H1 (cell line): ENCODE results near the gene NEU3. TPM values are rescaled to one million over a fixed set of nuclear protein-coding genes. Genes with fewer than 3 reads are reported as not detected.
"Not testable (repeated sequence)": the region's sequence is repeated elsewhere in the genome, so short reads cannot be mapped to it uniquely, and the experiment has no call there.

Experiments used
- CTCF ChIA-PET: fragments of 300-600 bp; sonication (Branson Sonifier 250); formaldehyde crosslinking; loops from one replicate; lab custom pipeline; 2021; ENCODE audit not compliant: partially characterized antibody; lab: Charles Lee
- POLR2A ChIA-PET: fragments of 300-600 bp; sonication (Branson Sonifier 250); formaldehyde crosslinking; loops from one replicate; lab custom pipeline; 2021; ENCODE audit warnings: inconsistent platforms; ENCODE audit not compliant: partially characterized antibody; lab: Charles Lee
- DNase-seq, 2 experiments: peaks; one replicate each; pipeline versions ENCODE4 v3.0.0 to v3.0.0-alpha.2; 2010 to 2022; ENCODE audit warnings: low spot score in 2 of 2, low read depth in 1 of 2, mixed read lengths in 1 of 2
- FAIRE-seq: peaks from 2 replicates; lab custom pipeline; 2011; peaks lifted over from hg19 to GRCh38; lab: Jason Lieb, UNC
- H2AFZ ChIP-seq: 2 replicates; pipeline ENCODE4 v1.8.1; 2012; ENCODE audit warnings: low read length, inconsistent platforms
- H2AK5ac ChIP-seq: 2 replicates; pipeline ENCODE4 v1.6.1; 2013; ENCODE audit warnings: low read depth, low read length
- H2BK120ac ChIP-seq: replicated peaks from 2 replicates; pipeline ENCODE3; 2013; ENCODE audit warnings: low read depth, low read length, inconsistent platforms
- H2BK12ac ChIP-seq: 2 replicates; pipeline ENCODE4 v1.6.1; 2013; ENCODE audit warnings: low read depth, low read length
- H2BK15ac ChIP-seq: 2 replicates; pipeline ENCODE4 v1.6.1; 2013; ENCODE audit warnings: low read length
- H2BK20ac ChIP-seq: 2 replicates; pipeline ENCODE4 v1.6.1; 2013; ENCODE audit warnings: low read length
- H2BK5ac ChIP-seq: 2 replicates; pipeline ENCODE4 v1.6.1; 2013; ENCODE audit warnings: low read depth, low read length
- H3K14ac ChIP-seq: 2 replicates; pipeline ENCODE4 v1.6.1; 2013; ENCODE audit warnings: inconsistent platforms; ENCODE audit not compliant: insufficient read length
- H3K18ac ChIP-seq: 2 replicates; pipeline ENCODE4 v1.6.1; 2013; ENCODE audit warnings: low read length; ENCODE audit errors: extremely low read depth
- H3K23ac ChIP-seq: 2 replicates; pipeline ENCODE4 v1.6.1; 2013; ENCODE audit warnings: inconsistent platforms; ENCODE audit not compliant: insufficient read length
- H3K23me2 ChIP-seq: 2 replicates; pipeline ENCODE4 v1.6.1; 2013; ENCODE audit warnings: low read depth, low read length
- H3K27ac ChIP-seq: 2 replicates; pipeline ENCODE4 v1.6.1; 2011; ENCODE audit warnings: low read depth, low read length, inconsistent platforms
- H3K27me3 ChIP-seq, 4 experiments: replicated peaks in 1 of 4; 1 replicate in 1 of 4; 2 replicates in 3 of 4; pipeline versions ENCODE4 v1.6.1 to v1.8.1; 2011 to 2013; ENCODE audit warnings: low read length in 3 of 4, mild to moderate bottlenecking in 3 of 4, inconsistent platforms in 2 of 4, mixed read lengths in 2 of 4, moderate library complexity in 1 of 4; ENCODE audit not compliant: control insufficient read depth in 3 of 4, insufficient read depth in 3 of 4; ENCODE audit errors: extremely low read depth in 1 of 4
- H3K36me3 ChIP-seq, 4 experiments: 2 replicates each; pipeline versions ENCODE4 v1.6.1 to v1.8.1; 2011 to 2013; ENCODE audit warnings: mild to moderate bottlenecking in 4 of 4, low read length in 3 of 4, moderate library complexity in 2 of 4, control low read depth in 1 of 4, inconsistent platforms in 1 of 4; ENCODE audit not compliant: insufficient read depth in 4 of 4, control insufficient read depth in 2 of 4
- H3K4ac ChIP-seq: replicated peaks from 2 replicates; pipeline ENCODE3; 2013; ENCODE audit warnings: low read length, low read depth, mixed read lengths, inconsistent platforms; ENCODE audit not compliant: insufficient read length
- H3K4me1 ChIP-seq, 4 experiments: replicated peaks in 1 of 4; 1 replicate in 1 of 4; 2 replicates in 3 of 4; pipeline versions ENCODE4 v1.6.1 to v1.8.1; 2011 to 2013; ENCODE audit warnings: low read length in 3 of 4, inconsistent platforms in 2 of 4, mixed read lengths in 1 of 4; ENCODE audit not compliant: insufficient read depth in 4 of 4, control insufficient read depth in 3 of 4
- H3K4me2 ChIP-seq, 2 experiments: 2 replicates each; pipeline versions ENCODE4 v1.6.1 to v1.8.1; 2011 to 2013; ENCODE audit warnings: low read depth in 2 of 2, low read length in 2 of 2, control low read depth in 1 of 2, inconsistent platforms in 1 of 2, mild to moderate bottlenecking in 1 of 2; ENCODE audit not compliant: insufficient read depth in 1 of 2
- H3K4me3 ChIP-seq, 4 experiments: fragments of 200-600, 300-600 bp in 1 of 4; sonication (generic), shearing (Covaris generic), sonication (Bioruptor Twin) in 1 of 4; 2 replicates each; pipeline versions ENCODE4 v1.5.1 to v1.8.1; 2011 to 2016; ENCODE audit warnings: low read length in 4 of 4, low read depth in 3 of 4, control low read depth in 2 of 4, inconsistent platforms in 2 of 4, mild to moderate bottlenecking in 2 of 4, mixed read lengths in 1 of 4, moderate library complexity in 1 of 4; ENCODE audit not compliant: insufficient read depth in 2 of 4; ENCODE audit errors: extremely low read depth in 1 of 4
- H3K56ac ChIP-seq: replicated peaks from 2 replicates; pipeline ENCODE3; 2013; ENCODE audit warnings: low read depth, mild to moderate bottlenecking, mixed read lengths, low read length, inconsistent platforms; ENCODE audit not compliant: insufficient read length
- H3K79me1 ChIP-seq: 2 replicates; pipeline ENCODE4 v1.6.1; 2013; ENCODE audit warnings: low read depth, low read length, control low read depth
- H3K79me2 ChIP-seq, 2 experiments: 2 replicates each; pipeline versions ENCODE4 v1.6.1 to v1.8.1; 2012 to 2013; ENCODE audit warnings: low read length in 2 of 2, mild to moderate bottlenecking in 2 of 2, inconsistent platforms in 1 of 2; ENCODE audit not compliant: insufficient read depth in 2 of 2, control insufficient read depth in 1 of 2
- H3K9ac ChIP-seq, 4 experiments: replicated peaks in 1 of 4; 1 replicate in 1 of 4; 2 replicates in 3 of 4; pipeline versions ENCODE4 v1.6.1 to v1.8.1; 2011 to 2013; ENCODE audit warnings: low read depth in 3 of 4, low read length in 3 of 4, control low read depth in 2 of 4, mild to moderate bottlenecking in 2 of 4, moderate library complexity in 2 of 4, inconsistent platforms in 1 of 4; ENCODE audit errors: extremely low read depth in 1 of 4
- H3K9me3 ChIP-seq, 2 experiments: 2 replicates each; pipeline versions ENCODE4 v1.6.1 to v1.8.1; 2012 to 2013; ENCODE audit warnings: mild to moderate bottlenecking in 2 of 2, moderate library complexity in 2 of 2, control low read depth in 1 of 2, inconsistent platforms in 1 of 2, low read depth in 1 of 2, low read length in 1 of 2, mixed read lengths in 1 of 2; ENCODE audit not compliant: insufficient read depth in 2 of 2
- H4K20me1 ChIP-seq, 2 experiments: replicated peaks in 1 of 2; 2 replicates each; pipeline versions ENCODE3 to v1.8.1; 2011 to 2013; ENCODE audit warnings: inconsistent platforms in 2 of 2, low read length in 2 of 2, mild to moderate bottlenecking in 1 of 2; ENCODE audit not compliant: insufficient read depth in 2 of 2, control insufficient read depth in 1 of 2
- H4K5ac ChIP-seq: 2 replicates; pipeline ENCODE4 v1.6.1; 2013; ENCODE audit warnings: low read length, low read depth, mixed read lengths, inconsistent platforms; ENCODE audit not compliant: insufficient read length
- H4K8ac ChIP-seq: 2 replicates; pipeline ENCODE4 v1.8.0; 2013; ENCODE audit warnings: mild to moderate bottlenecking, moderate library complexity, low read length, inconsistent platforms; ENCODE audit not compliant: insufficient read depth; ENCODE audit errors: extremely low read depth
- H4K91ac ChIP-seq: replicated peaks from 2 replicates; pipeline ENCODE3; 2013; ENCODE audit warnings: low read length, mixed read lengths, inconsistent platforms; ENCODE audit not compliant: insufficient read length
- WGBS, 2 experiments: shearing (Covaris generic) in 1 of 2; methylation state at CpG; one replicate each; pipeline versions ENCODE4 v1.1.6 to v1.1.7; 2013 to 2015; ENCODE audit warnings: low lambda C conversion rate in 2 of 2, mixed read lengths in 2 of 2, inconsistent platforms in 1 of 2, low coverage in 1 of 2, missing lambda C conversion rate in 1 of 2; ENCODE audit not compliant: insufficient replicate concordance in 2 of 2, insufficient coverage in 1 of 2, insufficient read length in 1 of 2; ENCODE audit errors: extremely low coverage in 1 of 2, missing lambda C conversion rate in 1 of 2; 5-methylcytosine and 5-hydroxymethylcytosine counted together
- polyA plus RNA-seq, 7 experiments: library from polyadenylated mRNA; depleted of rRNA in 3 of 7; stranded (reverse) in 5 of 7; unstranded in 2 of 7; fragments of >200 nt in 5 of 7; fragments of 200-250 nt in 2 of 7; gene quantifications; 1 replicate in 5 of 7; 2 replicates in 1 of 7; 4 replicates in 1 of 7; pipeline versions ENCODE4 v1.2.1 to v1.2.3, GENCODE V29; 2011 to 2013; ENCODE audit warnings: missing spikeins in 2 of 7, mixed read lengths in 2 of 7
- total RNA-seq: library from RNA; stranded (reverse); fragmentation: NEBNext Ultra II Directional; extraction: Animal tissue kit (Norgen Biotek cat#: 25700); gene quantifications from 2 replicates; pipeline ENCODE4 v1.2.1, GENCODE V29; 2021

NEU3 gene
- total and polyA plus RNA-seq, 2 of the 8 experiments (the other 6 are each of a cell fraction or from before 2014, with no cell fraction given): 8.9 to 15.6 TPM

GRCh38 chr11:75019200-75019599, 30.5 kb downstream of the NEU3 start:
- peaks cover 10 to 19% of the 10 kb centered on the region in 2 experiments; a peak in 2 of 4 replicates for H3K9me3 ChIP-seq
- H2BK120ac ChIP-seq, POLR2A ChIA-PET, H3K56ac ChIP-seq, H3K4me3 ChIP-seq, H2BK5ac ChIP-seq, FAIRE-seq, H3K9ac ChIP-seq, H2AK5ac ChIP-seq, H2AFZ ChIP-seq, H2BK20ac ChIP-seq, H4K91ac ChIP-seq, H3K18ac ChIP-seq, H3K4ac ChIP-seq, H3K23me2 ChIP-seq, H3K23ac ChIP-seq, H3K14ac ChIP-seq, DNase-seq, H3K36me3 ChIP-seq, H4K20me1 ChIP-seq, H3K79me2 ChIP-seq, H2BK15ac ChIP-seq, H3K27me3 ChIP-seq, H4K5ac ChIP-seq, H3K4me2 ChIP-seq, H4K8ac ChIP-seq, H3K79me1 ChIP-seq, H3K4me1 ChIP-seq, H2BK12ac ChIP-seq, H3K27ac ChIP-seq: not testable (repeated sequence)
- WGBS, 2 experiments: 77% methylated on average over 3 of the region's 3 CpGs; no CpG with 5 or more reads in 1 of the 2 experiments
- CTCF ChIA-PET: interaction anchor here (0.9 to 1.0 kb wide), 2 partner anchors 9 to 186 kb away, joined by 3 read pairs; no protein-coding TSS in a partner anchor

DNA sequence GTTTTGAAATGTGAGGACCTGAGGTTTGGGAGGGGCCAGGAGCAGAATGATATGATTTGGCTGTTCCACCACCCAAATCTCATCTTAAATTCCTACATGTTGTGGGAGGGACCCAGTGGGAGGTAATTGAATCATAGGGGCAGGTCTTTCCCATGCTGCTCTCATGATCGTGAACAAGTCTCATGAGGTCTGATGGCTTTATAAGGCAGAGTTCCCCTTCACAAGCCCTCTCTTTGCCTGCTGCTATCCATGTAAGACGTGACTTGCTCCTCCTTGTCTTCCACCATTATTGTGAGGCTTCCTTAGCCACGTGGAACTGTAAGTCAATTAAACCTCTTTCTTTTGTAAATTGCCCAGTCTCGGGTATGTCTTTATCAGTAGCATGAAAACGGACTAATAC, 31.6 kb downstream of the NEU3 start:
- H3K56ac ChIP-seq, H3K27ac ChIP-seq, H3K23ac ChIP-seq, H2BK5ac ChIP-seq, H3K9ac ChIP-seq, H3K14ac ChIP-seq, H3K79me1 ChIP-seq, H3K4me3 ChIP-seq, H4K5ac ChIP-seq, H2BK12ac ChIP-seq, FAIRE-seq, H2BK120ac ChIP-seq, H4K91ac ChIP-seq, H2AFZ ChIP-seq, H3K27me3 ChIP-seq, H4K8ac ChIP-seq, H3K18ac ChIP-seq, H3K4me2 ChIP-seq, H2AK5ac ChIP-seq, H4K20me1 ChIP-seq, H3K36me3 ChIP-seq, H2BK15ac ChIP-seq, H3K4me1 ChIP-seq, DNase-seq, H3K4ac ChIP-seq, H3K79me2 ChIP-seq, H3K23me2 ChIP-seq, H2BK20ac ChIP-seq: not testable (repeated sequence)
- ChIA-PET POLR2A (interaction anchor here (1.4 kb wide), 1 partner anchor 8 kb away, joined by 3 read pairs; no protein-coding TSS in a partner anchor), CTCF (interaction anchor here (0.8 to 8.9 kb wide), 5 partner anchors 10 to 229 kb away, joined by 3 to 142 read pairs (median 50); no protein-coding TSS in a partner anchor)
- 84% methylated on average over 5 of the region's 5 CpGs; no CpG with 5 or more reads in 1 of the 2 experiments for WGBS, 2 experiments
- peaks cover 10 to 19% of the 10 kb centered on the region in 2 experiments; a peak in 2 of 4 replicates for H3K9me3 ChIP-seq
